H1 (cell line): Measurements from ENCODE around the gene TEX26. TPM values are rescaled to one million over a fixed set of nuclear protein-coding genes. Genes with fewer than 3 reads are reported as not detected.

Experiments
- CTCF ChIA-PET: fragments of 300-600 bp; sonication (Branson Sonifier 250); formaldehyde crosslinking; loops from one replicate; lab custom pipeline; 2021; ENCODE audit not compliant: partially characterized antibody; lab: Charles Lee
- POLR2A ChIA-PET: fragments of 300-600 bp; sonication (Branson Sonifier 250); formaldehyde crosslinking; loops from one replicate; lab custom pipeline; 2021; ENCODE audit warnings: inconsistent platforms; ENCODE audit not compliant: partially characterized antibody; lab: Charles Lee
- DNase-seq, 2 experiments: peaks; one replicate each; pipeline versions ENCODE4 v3.0.0 to v3.0.0-alpha.2; 2010 to 2022; ENCODE audit warnings: low spot score in 2 of 2, low read depth in 1 of 2, mixed read lengths in 1 of 2
- FAIRE-seq: peaks from 2 replicates; lab custom pipeline; 2011; peaks lifted over from hg19 to GRCh38; lab: Jason Lieb, UNC
- H2AFZ ChIP-seq: 2 replicates; pipeline ENCODE4 v1.8.1; 2012; ENCODE audit warnings: low read length, inconsistent platforms
- H2AK5ac ChIP-seq: 2 replicates; pipeline ENCODE4 v1.6.1; 2013; ENCODE audit warnings: low read depth, low read length
- H2BK120ac ChIP-seq: replicated peaks from 2 replicates; pipeline ENCODE3; 2013; ENCODE audit warnings: low read depth, low read length, inconsistent platforms
- H2BK12ac ChIP-seq: 2 replicates; pipeline ENCODE4 v1.6.1; 2013; ENCODE audit warnings: low read depth, low read length
- H2BK15ac ChIP-seq: 2 replicates; pipeline ENCODE4 v1.6.1; 2013; ENCODE audit warnings: low read length
- H2BK20ac ChIP-seq: 2 replicates; pipeline ENCODE4 v1.6.1; 2013; ENCODE audit warnings: low read length
- H2BK5ac ChIP-seq: 2 replicates; pipeline ENCODE4 v1.6.1; 2013; ENCODE audit warnings: low read depth, low read length
- H3K14ac ChIP-seq: 2 replicates; pipeline ENCODE4 v1.6.1; 2013; ENCODE audit warnings: inconsistent platforms; ENCODE audit not compliant: insufficient read length
- H3K18ac ChIP-seq: 2 replicates; pipeline ENCODE4 v1.6.1; 2013; ENCODE audit warnings: low read length; ENCODE audit errors: extremely low read depth
- H3K23ac ChIP-seq: 2 replicates; pipeline ENCODE4 v1.6.1; 2013; ENCODE audit warnings: inconsistent platforms; ENCODE audit not compliant: insufficient read length
- H3K23me2 ChIP-seq: 2 replicates; pipeline ENCODE4 v1.6.1; 2013; ENCODE audit warnings: low read depth, low read length
- H3K27ac ChIP-seq: 2 replicates; pipeline ENCODE4 v1.6.1; 2011; ENCODE audit warnings: low read depth, low read length, inconsistent platforms
- H3K27me3 ChIP-seq, 4 experiments: replicated peaks in 1 of 4; 1 replicate in 1 of 4; 2 replicates in 3 of 4; pipeline versions ENCODE4 v1.6.1 to v1.8.1; 2011 to 2013; ENCODE audit warnings: low read length in 3 of 4, mild to moderate bottlenecking in 3 of 4, inconsistent platforms in 2 of 4, mixed read lengths in 2 of 4, moderate library complexity in 1 of 4; ENCODE audit not compliant: control insufficient read depth in 3 of 4, insufficient read depth in 3 of 4; ENCODE audit errors: extremely low read depth in 1 of 4
- H3K36me3 ChIP-seq, 4 experiments: 2 replicates each; pipeline versions ENCODE4 v1.6.1 to v1.8.1; 2011 to 2013; ENCODE audit warnings: mild to moderate bottlenecking in 4 of 4, low read length in 3 of 4, moderate library complexity in 2 of 4, control low read depth in 1 of 4, inconsistent platforms in 1 of 4; ENCODE audit not compliant: insufficient read depth in 4 of 4, control insufficient read depth in 2 of 4
- H3K4ac ChIP-seq: replicated peaks from 2 replicates; pipeline ENCODE3; 2013; ENCODE audit warnings: low read length, low read depth, mixed read lengths, inconsistent platforms; ENCODE audit not compliant: insufficient read length
- H3K4me1 ChIP-seq, 4 experiments: replicated peaks in 1 of 4; 1 replicate in 1 of 4; 2 replicates in 3 of 4; pipeline versions ENCODE4 v1.6.1 to v1.8.1; 2011 to 2013; ENCODE audit warnings: low read length in 3 of 4, inconsistent platforms in 2 of 4, mixed read lengths in 1 of 4; ENCODE audit not compliant: insufficient read depth in 4 of 4, control insufficient read depth in 3 of 4
- H3K4me2 ChIP-seq, 2 experiments: 2 replicates each; pipeline versions ENCODE4 v1.6.1 to v1.8.1; 2011 to 2013; ENCODE audit warnings: low read depth in 2 of 2, low read length in 2 of 2, control low read depth in 1 of 2, inconsistent platforms in 1 of 2, mild to moderate bottlenecking in 1 of 2; ENCODE audit not compliant: insufficient read depth in 1 of 2
- H3K4me3 ChIP-seq, 4 experiments: fragments of 200-600, 300-600 bp in 1 of 4; sonication (generic), shearing (Covaris generic), sonication (Bioruptor Twin) in 1 of 4; 2 replicates each; pipeline versions ENCODE4 v1.5.1 to v1.8.1; 2011 to 2016; ENCODE audit warnings: low read length in 4 of 4, low read depth in 3 of 4, control low read depth in 2 of 4, inconsistent platforms in 2 of 4, mild to moderate bottlenecking in 2 of 4, mixed read lengths in 1 of 4, moderate library complexity in 1 of 4; ENCODE audit not compliant: insufficient read depth in 2 of 4; ENCODE audit errors: extremely low read depth in 1 of 4
- H3K56ac ChIP-seq: replicated peaks from 2 replicates; pipeline ENCODE3; 2013; ENCODE audit warnings: low read depth, mild to moderate bottlenecking, mixed read lengths, low read length, inconsistent platforms; ENCODE audit not compliant: insufficient read length
- H3K79me1 ChIP-seq: 2 replicates; pipeline ENCODE4 v1.6.1; 2013; ENCODE audit warnings: low read depth, low read length, control low read depth
- H3K79me2 ChIP-seq, 2 experiments: 2 replicates each; pipeline versions ENCODE4 v1.6.1 to v1.8.1; 2012 to 2013; ENCODE audit warnings: low read length in 2 of 2, mild to moderate bottlenecking in 2 of 2, inconsistent platforms in 1 of 2; ENCODE audit not compliant: insufficient read depth in 2 of 2, control insufficient read depth in 1 of 2
- H3K9ac ChIP-seq, 4 experiments: replicated peaks in 1 of 4; 1 replicate in 1 of 4; 2 replicates in 3 of 4; pipeline versions ENCODE4 v1.6.1 to v1.8.1; 2011 to 2013; ENCODE audit warnings: low read depth in 3 of 4, low read length in 3 of 4, control low read depth in 2 of 4, mild to moderate bottlenecking in 2 of 4, moderate library complexity in 2 of 4, inconsistent platforms in 1 of 4; ENCODE audit errors: extremely low read depth in 1 of 4
- H3K9me3 ChIP-seq, 2 experiments: 2 replicates each; pipeline versions ENCODE4 v1.6.1 to v1.8.1; 2012 to 2013; ENCODE audit warnings: mild to moderate bottlenecking in 2 of 2, moderate library complexity in 2 of 2, control low read depth in 1 of 2, inconsistent platforms in 1 of 2, low read depth in 1 of 2, low read length in 1 of 2, mixed read lengths in 1 of 2; ENCODE audit not compliant: insufficient read depth in 2 of 2
- H4K20me1 ChIP-seq, 2 experiments: replicated peaks in 1 of 2; 2 replicates each; pipeline versions ENCODE3 to v1.8.1; 2011 to 2013; ENCODE audit warnings: inconsistent platforms in 2 of 2, low read length in 2 of 2, mild to moderate bottlenecking in 1 of 2; ENCODE audit not compliant: insufficient read depth in 2 of 2, control insufficient read depth in 1 of 2
- H4K5ac ChIP-seq: 2 replicates; pipeline ENCODE4 v1.6.1; 2013; ENCODE audit warnings: low read length, low read depth, mixed read lengths, inconsistent platforms; ENCODE audit not compliant: insufficient read length
- H4K8ac ChIP-seq: 2 replicates; pipeline ENCODE4 v1.8.0; 2013; ENCODE audit warnings: mild to moderate bottlenecking, moderate library complexity, low read length, inconsistent platforms; ENCODE audit not compliant: insufficient read depth; ENCODE audit errors: extremely low read depth
- H4K91ac ChIP-seq: replicated peaks from 2 replicates; pipeline ENCODE3; 2013; ENCODE audit warnings: low read length, mixed read lengths, inconsistent platforms; ENCODE audit not compliant: insufficient read length
- CREB1 ChIP-seq: IDR thresholded peaks from 2 replicates; pipeline ENCODE4 v1.6.1; 2012; ENCODE audit warnings: inconsistent platforms
- CTBP2 ChIP-seq: IDR thresholded peaks from 2 replicates; pipeline ENCODE4 v1.7.0; 2011; ENCODE audit warnings: borderline replicate concordance, mild to moderate bottlenecking, moderate library complexity, mixed read lengths, low read length; ENCODE audit not compliant: insufficient read depth, insufficient read length
- SIN3A ChIP-seq, 2 experiments: IDR thresholded peaks in 1 of 2; conservative IDR thresholded peaks in 1 of 2; 2 replicates each; pipeline ENCODE4 v1.6.1; 2011 to 2012; ENCODE audit warnings: low read length in 2 of 2, improper control_type of control experiment in 1 of 2, low read depth in 1 of 2, mild to moderate bottlenecking in 1 of 2
- TCF12 ChIP-seq: IDR thresholded peaks from 2 replicates; pipeline ENCODE4 v1.6.1; 2011; ENCODE audit warnings: low read depth, mild to moderate bottlenecking, low read length
- WGBS, 2 experiments: shearing (Covaris generic) in 1 of 2; methylation state at CpG; one replicate each; pipeline versions ENCODE4 v1.1.6 to v1.1.7; 2013 to 2015; ENCODE audit warnings: low lambda C conversion rate in 2 of 2, mixed read lengths in 2 of 2, inconsistent platforms in 1 of 2, low coverage in 1 of 2, missing lambda C conversion rate in 1 of 2; ENCODE audit not compliant: insufficient replicate concordance in 2 of 2, insufficient coverage in 1 of 2, insufficient read length in 1 of 2; ENCODE audit errors: extremely low coverage in 1 of 2, missing lambda C conversion rate in 1 of 2; 5-methylcytosine and 5-hydroxymethylcytosine counted together
- long read RNA-seq, 2 experiments: library from RNA in 1 of 2; library from capped mRNA in 1 of 2; stranded (forward); transcript quantifications; one replicate each; pipeline ENCODE4 v2.0.0, GENCODE V29; 2021; ENCODE audit warnings: inconsistent platforms in 1 of 2
- polyA minus RNA-seq, 3 experiments: library from RNA; depleted of rRNA, polyadenylated mRNA; stranded (reverse); fragments of >200 nt; gene quantifications; 1 replicate in 2 of 3; 2 replicates in 1 of 3; pipeline ENCODE4 v1.2.3, GENCODE V29; 2011
- polyA plus RNA-seq, 7 experiments: library from polyadenylated mRNA; depleted of rRNA in 3 of 7; stranded (reverse) in 5 of 7; unstranded in 2 of 7; fragments of >200 nt in 5 of 7; fragments of 200-250 nt in 2 of 7; gene quantifications; 1 replicate in 5 of 7; 2 replicates in 1 of 7; 4 replicates in 1 of 7; pipeline versions ENCODE4 v1.2.1 to v1.2.3, GENCODE V29; 2011 to 2013; ENCODE audit warnings: missing spikeins in 2 of 7, mixed read lengths in 2 of 7
- total RNA-seq: library from RNA; stranded (reverse); fragmentation: NEBNext Ultra II Directional; extraction: Animal tissue kit (Norgen Biotek cat#: 25700); gene quantifications from 2 replicates; pipeline ENCODE4 v1.2.1, GENCODE V29; 2021
- TF ChIP-seq, protein P1 (sequence below), 3 experiments: IDR thresholded peaks; 1 replicate in 2 of 3; 2 replicates in 1 of 3; pipeline versions ENCODE4 v1.5.1 to v1.6.1; 2011; ENCODE audit warnings: low read length in 3 of 3, mild to moderate bottlenecking in 3 of 3, inconsistent platforms in 2 of 3, low read depth in 1 of 3, moderate library complexity in 1 of 3; ENCODE audit not compliant: insufficient read depth in 1 of 3; ENCODE audit errors: control extremely low read depth in 1 of 3

Gene TEX26
- total RNA-seq = not detected in 2 replicates
- polyA plus RNA-seq (2011; rRNA removed) = not detected in 2 replicates
- not detected for polyA plus RNA-seq (2011; cell fraction: cytosol; rRNA removed)
- not detected for polyA plus RNA-seq (2011; cell fraction: nucleus; rRNA removed)
- polyA plus RNA-seq (2012, experiment 1 of 2) = not detected in 4 replicates
- polyA plus RNA-seq (2012, experiment 2 of 2) = not detected
- polyA plus RNA-seq (2013, experiment 1 of 2) = not detected
- polyA plus RNA-seq (2013, experiment 2 of 2) = not detected
- not detected in 2 replicates for polyA minus RNA-seq (2011; rRNA and poly(A)+ RNA removed)
- not detected for polyA minus RNA-seq (2011; cell fraction: cytosol; rRNA and poly(A)+ RNA removed)
- polyA minus RNA-seq (2011; cell fraction: nucleus; rRNA and poly(A)+ RNA removed) = not detected
- long read RNA-seq, experiment 1 = 0 reads
- long read RNA-seq, experiment 2 = 0 reads

DNA sequence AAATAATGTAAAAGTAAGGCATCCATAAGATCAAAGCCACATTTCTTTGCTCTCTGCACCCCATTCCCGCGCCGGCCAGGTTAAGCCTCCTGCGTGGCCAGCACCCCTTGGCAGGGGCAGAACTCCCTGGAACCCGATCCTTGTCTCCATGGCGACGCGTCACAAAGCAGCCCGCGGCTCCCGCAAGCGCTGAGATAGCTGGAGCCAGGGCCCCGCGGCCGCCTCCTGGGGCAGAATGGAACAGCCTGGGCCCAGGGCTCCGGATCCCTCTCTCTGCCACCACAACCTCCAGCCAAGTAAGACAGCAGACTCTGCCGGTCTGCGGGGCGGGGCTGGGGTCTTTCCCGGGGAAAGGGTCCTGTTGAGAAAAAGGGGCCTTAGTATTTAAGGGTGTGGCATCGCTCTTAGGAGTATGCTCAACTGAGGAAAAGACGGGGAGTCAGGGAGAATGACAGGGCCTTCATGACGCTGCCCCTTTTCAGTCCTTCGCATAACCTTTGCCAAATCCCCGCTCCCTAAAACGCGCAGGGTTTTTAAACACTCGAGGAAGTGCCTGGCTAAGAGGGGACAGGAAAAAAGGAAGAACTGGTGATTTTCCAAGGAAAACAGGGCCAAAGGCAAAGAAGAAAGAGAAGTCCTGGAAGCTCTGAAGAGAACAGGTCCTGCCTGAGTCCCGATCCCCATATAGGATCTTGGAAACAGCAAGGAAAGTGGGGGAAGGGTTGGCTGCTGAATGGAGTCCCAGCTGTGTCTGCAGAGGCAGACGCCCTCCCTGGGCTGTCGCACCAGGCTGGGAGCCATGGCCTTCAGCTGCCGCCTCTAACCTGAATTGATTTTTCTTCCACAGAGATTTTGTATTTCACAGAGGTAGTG, at the start of gene TEX26:
Gene TEX26, plus strand, starts transcription at position 176 of the 873 bp plus-strand sequence. Its CDS starts 60 bp downstream, at position 236.
- DNase-seq (peak; percentile 46 to 86), FAIRE-seq (no peak)
- peaks cover 0 to 3% (median 3%) of the 10 kb centered on the region in 4 experiments; a peak in 3 of 7 replicates for H3K4me1 ChIP-seq
- POLR2A ChIA-PET = interaction anchor here (0.6 kb wide), 1 partner anchor 608 kb away, joined by 3 read pairs; no protein-coding TSS in a partner anchor
- peak within 1 kb of the TSS; percentile 21 to 55 (median 33); a peak in 6 of 8 replicates for H3K4me3 ChIP-seq
- H3K27me3 ChIP-seq = peaks cover 2 to 9% (median 6%) of the 10 kb centered on the region in 4 experiments
- H2BK15ac ChIP-seq = no peak within 1 kb of the TSS
- no peak within 1 kb of the TSS for H2BK5ac ChIP-seq
- 13% methylated on average over 32 of the region's 32 CpGs; no CpG with 5 or more reads in 1 of the 2 experiments for WGBS, 2 experiments
- no peak within 1 kb of the TSS for H4K91ac ChIP-seq
- H3K56ac ChIP-seq = no peak within 1 kb of the TSS
- H2AFZ ChIP-seq = peak within 1 kb of the TSS; percentile 98
- H3K36me3 ChIP-seq = no peaks in the 10 kb centered on the region
- no peak within 1 kb of the TSS for H4K8ac ChIP-seq
- no peak within 1 kb of the TSS for H2AK5ac ChIP-seq
- H3K14ac ChIP-seq = no peak within 1 kb of the TSS
- no peaks in the 10 kb centered on the region for H3K79me2 ChIP-seq
- no peak within 1 kb of the TSS for H3K18ac ChIP-seq
- H3K4me2 ChIP-seq = peak within 1 kb of the TSS; percentile 71 to 77
- peak within 1 kb of the TSS in 1 of 4 experiments; percentile 21; a peak in 2 of 7 replicates for H3K9ac ChIP-seq
- H3K4ac ChIP-seq = no peak within 1 kb of the TSS
- H3K79me1 ChIP-seq = no peaks in the 10 kb centered on the region
- H3K27ac ChIP-seq = no peak within 1 kb of the TSS
- no peak within 1 kb of the TSS for H3K23ac ChIP-seq
- H2BK12ac ChIP-seq = no peak within 1 kb of the TSS
- CTCF ChIA-PET = interaction anchor here (1.0 to 4.6 kb wide), 7 partner anchors 11 to 112 kb away, joined by 3 to 22 read pairs (median 5); no protein-coding TSS in a partner anchor
- peaks cover 4% of the 10 kb centered on the region; the same call in 1 of the 2 replicates for H3K23me2 ChIP-seq
- H4K20me1 ChIP-seq = no peaks in the 10 kb centered on the region
- no peaks in the 10 kb centered on the region for H3K9me3 ChIP-seq
- H2BK120ac ChIP-seq = no peak within 1 kb of the TSS
- no peak within 1 kb of the TSS for H4K5ac ChIP-seq
- H2BK20ac ChIP-seq = no peak within 1 kb of the TSS
- peak; percentile 16; the same call in 1 of the 2 replicates for TF ChIP-seq CREB1
- TF ChIP-seq, protein P1, sequence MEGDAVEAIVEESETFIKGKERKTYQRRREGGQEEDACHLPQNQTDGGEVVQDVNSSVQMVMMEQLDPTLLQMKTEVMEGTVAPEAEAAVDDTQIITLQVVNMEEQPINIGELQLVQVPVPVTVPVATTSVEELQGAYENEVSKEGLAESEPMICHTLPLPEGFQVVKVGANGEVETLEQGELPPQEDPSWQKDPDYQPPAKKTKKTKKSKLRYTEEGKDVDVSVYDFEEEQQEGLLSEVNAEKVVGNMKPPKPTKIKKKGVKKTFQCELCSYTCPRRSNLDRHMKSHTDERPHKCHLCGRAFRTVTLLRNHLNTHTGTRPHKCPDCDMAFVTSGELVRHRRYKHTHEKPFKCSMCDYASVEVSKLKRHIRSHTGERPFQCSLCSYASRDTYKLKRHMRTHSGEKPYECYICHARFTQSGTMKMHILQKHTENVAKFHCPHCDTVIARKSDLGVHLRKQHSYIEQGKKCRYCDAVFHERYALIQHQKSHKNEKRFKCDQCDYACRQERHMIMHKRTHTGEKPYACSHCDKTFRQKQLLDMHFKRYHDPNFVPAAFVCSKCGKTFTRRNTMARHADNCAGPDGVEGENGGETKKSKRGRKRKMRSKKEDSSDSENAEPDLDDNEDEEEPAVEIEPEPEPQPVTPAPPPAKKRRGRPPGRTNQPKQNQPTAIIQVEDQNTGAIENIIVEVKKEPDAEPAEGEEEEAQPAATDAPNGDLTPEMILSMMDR (IDR thresholded peaks at IDR 0.05; ENCODE audit: control extremely low read depth in 1 of 3, insufficient read depth in 1 of 3, low read depth in 1 of 3, low read length in 3 of 3) = peak in 1 of 3 experiments; percentile 36; a peak in 1 of 4 replicates
- TF ChIP-seq CTBP2 = no peak
- no peak for TF ChIP-seq TCF12
- peak in 1 of 2 experiments; percentile 71; a peak in 2 of 4 replicates for TF ChIP-seq SIN3A (conservative IDR thresholded peaks at IDR 0.05 in 1 of 2, IDR thresholded peaks at IDR 0.05 in 1 of 2; ENCODE audit: low read depth in 1 of 2, low read length in 2 of 2)
